ENCODE data around the gene KIF24. TPM values are rescaled to one million over a fixed set of nuclear protein-coding genes. Genes with fewer than 3 reads are reported as not detected.

Gene KIF24
- total and polyA plus RNA-seq, 2 of the 8 experiments (the other 6 are each of a cell fraction or from before 2014, with no cell fraction given) = 2.7 to 3.9 TPM

- no peak for TF ChIP-seq RNF2 (IDR thresholded peaks at IDR 0.05; ENCODE audit: borderline replicate concordance, low read depth, low read length, missing control alignments, poor library complexity, severe bottlenecking)
- TF ChIP-seq SP4 (IDR thresholded peaks at IDR 0.05; ENCODE audit: low read length) = no peak
- no peak for TF ChIP-seq TEAD4 (IDR thresholded peaks at IDR 0.05; ENCODE audit: low read depth, low read length)
- no peak for TF ChIP-seq MAX (IDR thresholded peaks at IDR 0.05)
These were observed 12.7 kb upstream of the KIF24 start (continued) for GRCh38 chr9:34341659-34342295.

Measured in H1 (cell line).